ENCODE data around the gene CDKAL1. TPM values are rescaled to one million over a fixed set of nuclear protein-coding genes. Genes with fewer than 3 reads are reported as not detected.
"Not testable (repeated sequence)": the region's sequence is repeated elsewhere in the genome, so short reads cannot be mapped to it uniquely, and the experiment has no call there.

CDKAL1 gene
- total RNA-seq, 1 experiment from 2014 or later: 24.4 TPM

- no peak for DNase-seq
- Histone ChIP-seq H3K36me3 (replicated peaks; ENCODE audit: control insufficient read depth, insufficient read depth, low read length) (no peaks in the 10 kb centered on the region), H3K4me3 (ENCODE audit: insufficient read depth, low read depth, low read length) (no peak overlapping the region), H3K27me3 (ENCODE audit: control insufficient read depth, insufficient read depth, low read length) (no peaks in the 10 kb centered on the region)
Observed at GRCh38 chr6:20569000-20569610, 34.8 kb downstream of the CDKAL1 start.

GRCh38 chr6:20571261-20571660 lies 37.0 kb downstream of the CDKAL1 start:
- no peak for DNase-seq
- Histone ChIP-seq H3K4me3 (ENCODE audit: insufficient read depth, low read depth, low read length) (no peak overlapping the region), H3K27me3 (ENCODE audit: control insufficient read depth, insufficient read depth, low read length) (no peaks in the 10 kb centered on the region), H3K36me3 (replicated peaks; ENCODE audit: control insufficient read depth, insufficient read depth, low read length) (no peaks in the 10 kb centered on the region)

- H3K36me3 ChIP-seq (replicated peaks; ENCODE audit: control insufficient read depth, insufficient read depth, low read length): no peaks in the 10 kb centered on the region
- no peak for DNase-seq
- H3K4me3 ChIP-seq (ENCODE audit: insufficient read depth, low read depth, low read length): no peak overlapping the region
- no peaks in the 10 kb centered on the region for H3K27me3 ChIP-seq (ENCODE audit: control insufficient read depth, insufficient read depth, low read length)
Observed at GRCh38 chr6:20572288-20572687, 38.0 kb downstream of the CDKAL1 start.

GRCh38 chr6:20572940-20573339 lies 38.7 kb downstream of the CDKAL1 start:
- Histone ChIP-seq H3K27me3 (ENCODE audit: control insufficient read depth, insufficient read depth, low read length) (no peaks in the 10 kb centered on the region), H3K36me3 (replicated peaks; ENCODE audit: control insufficient read depth, insufficient read depth, low read length) (no peaks in the 10 kb centered on the region), H3K4me3 (ENCODE audit: insufficient read depth, low read depth, low read length) (no peak overlapping the region)
- DNase-seq: no peak

- H3K27me3 ChIP-seq (ENCODE audit: control insufficient read depth, insufficient read depth, low read length): no peaks in the 10 kb centered on the region
- no peak overlapping the region for H3K4me3 ChIP-seq (ENCODE audit: insufficient read depth, low read depth, low read length)
Observed at GRCh38 chr6:20574355-20574754, 40.1 kb downstream of the CDKAL1 start.

GRCh38 chr6:20575125-20575524 lies 40.9 kb downstream of the CDKAL1 start:
- Histone ChIP-seq H3K36me3 (replicated peaks; ENCODE audit: control insufficient read depth, insufficient read depth, low read length) (no peaks in the 10 kb centered on the region), H3K4me3 (ENCODE audit: insufficient read depth, low read depth, low read length) (no peak overlapping the region), H3K27me3 (ENCODE audit: control insufficient read depth, insufficient read depth, low read length) (no peaks in the 10 kb centered on the region)
- DNase-seq: no peak

More at GRCh38 chr6:20574355-20574754, 40.1 kb downstream of the CDKAL1 start:
- no peak for DNase-seq
- no peaks in the 10 kb centered on the region for H3K36me3 ChIP-seq (replicated peaks; ENCODE audit: control insufficient read depth, insufficient read depth, low read length)

- Histone ChIP-seq H3K27me3 (ENCODE audit: control insufficient read depth, insufficient read depth, low read length) (no peaks in the 10 kb centered on the region), H3K36me3 (replicated peaks; ENCODE audit: control insufficient read depth, insufficient read depth, low read length) (no peaks in the 10 kb centered on the region), H3K4me3 (ENCODE audit: insufficient read depth, low read depth, low read length) (no peak overlapping the region)
- DNase-seq: no peak
Observed at GRCh38 chr6:20575704-20576451, 41.6 kb downstream of the CDKAL1 start.

GRCh38 chr6:20577173-20577688 lies 43.0 kb downstream of the CDKAL1 start:
- no peak for DNase-seq
- Histone ChIP-seq H3K36me3 (replicated peaks; ENCODE audit: control insufficient read depth, insufficient read depth, low read length) (no peaks in the 10 kb centered on the region), H3K27me3 (ENCODE audit: control insufficient read depth, insufficient read depth, low read length) (no peaks in the 10 kb centered on the region), H3K4me3 (ENCODE audit: insufficient read depth, low read depth, low read length) (no peak overlapping the region)

- DNase-seq: no peak
- H3K36me3 ChIP-seq (replicated peaks; ENCODE audit: control insufficient read depth, insufficient read depth, low read length): no peaks in the 10 kb centered on the region
- no peaks in the 10 kb centered on the region for H3K27me3 ChIP-seq (ENCODE audit: control insufficient read depth, insufficient read depth, low read length)
- no peak overlapping the region for H3K4me3 ChIP-seq (ENCODE audit: insufficient read depth, low read depth, low read length)
Observed at GRCh38 chr6:20581070-20581469, 46.8 kb downstream of the CDKAL1 start.

GRCh38 chr6:20582586-20583443 lies 48.6 kb downstream of the CDKAL1 start:
- no peaks in the 10 kb centered on the region for H3K27me3 ChIP-seq (ENCODE audit: control insufficient read depth, insufficient read depth, low read length)
- H3K4me3 ChIP-seq (ENCODE audit: insufficient read depth, low read depth, low read length): no peak overlapping the region
- H3K36me3 ChIP-seq (replicated peaks; ENCODE audit: control insufficient read depth, insufficient read depth, low read length): no peaks in the 10 kb centered on the region
- DNase-seq: no peak

GRCh38 chr6:20583444-20583800 lies 49.2 kb downstream of the CDKAL1 start:
- H3K27me3 ChIP-seq (ENCODE audit: control insufficient read depth, insufficient read depth, low read length): no peaks in the 10 kb centered on the region
- no peaks in the 10 kb centered on the region for H3K36me3 ChIP-seq (replicated peaks; ENCODE audit: control insufficient read depth, insufficient read depth, low read length)
- no peak overlapping the region for H3K4me3 ChIP-seq (ENCODE audit: insufficient read depth, low read depth, low read length)
- no peak for DNase-seq

GRCh38 chr6:20584100-20584731 lies 50.0 kb downstream of the CDKAL1 start:
- no peak overlapping the region for H3K4me3 ChIP-seq (ENCODE audit: insufficient read depth, low read depth, low read length)
- no peaks in the 10 kb centered on the region for H3K36me3 ChIP-seq (replicated peaks; ENCODE audit: control insufficient read depth, insufficient read depth, low read length)
- no peaks in the 10 kb centered on the region for H3K27me3 ChIP-seq (ENCODE audit: control insufficient read depth, insufficient read depth, low read length)
- no peak for DNase-seq

- no peak overlapping the region for H3K4me3 ChIP-seq (ENCODE audit: insufficient read depth, low read depth, low read length)
- DNase-seq: no peak
- H3K27me3 ChIP-seq (ENCODE audit: control insufficient read depth, insufficient read depth, low read length): no peaks in the 10 kb centered on the region
- H3K36me3 ChIP-seq (replicated peaks; ENCODE audit: control insufficient read depth, insufficient read depth, low read length): no peaks in the 10 kb centered on the region
Observed at GRCh38 chr6:20589266-20589665, 55.0 kb downstream of the CDKAL1 start.

GRCh38 chr6:20590476-20590875 lies 56.2 kb downstream of the CDKAL1 start:
- H3K27me3 ChIP-seq (ENCODE audit: control insufficient read depth, insufficient read depth, low read length); H3K4me3 ChIP-seq (ENCODE audit: insufficient read depth, low read depth, low read length); H3K36me3 ChIP-seq (replicated peaks; ENCODE audit: control insufficient read depth, insufficient read depth, low read length); DNase-seq: not testable (repeated sequence)

All from H7 (cell line).